Left ventricle myocardium superior (tissue), 1 donor: ENCODE results near the gene KIF25. TPM values are rescaled to one million over a fixed set of nuclear protein-coding genes. Genes with fewer than 3 reads are reported as not detected.
A peak's percentile ranks its signal among the peaks of the same experiment; 100 is the strongest.
"Not testable (repeated sequence)": the region's sequence is repeated elsewhere in the genome, so short reads cannot be mapped to it uniquely, and the experiment has no call there.

Source experiments
- ATAC-seq: fragments of 200-7000 bp; cut with Tn5 transposase; one replicate; pipeline ENCODE4 v1.9.1; 2020; ENCODE audit warnings: mild to moderate bottlenecking, moderate library complexity
- DNase-seq: peaks from one replicate; pipeline ENCODE4 v3.0.0-alpha.2; 2020
- intact Hi-C: fragments of 100-400 bp; cut with micrococcal nuclease; formaldehyde crosslinking; loops from one replicate; pipeline ENCODE4 v1.11.0; 2022
- total RNA-seq: library from RNA; stranded (reverse); fragmentation: NEBNext Ultra II Directional; extraction: Animal tissue kit (Norgen Biotek cat#: 25700); gene quantifications from one replicate; pipeline ENCODE4 v1.2.1, GENCODE V29; 2021
- donor health status: DM: no; HTN: yes; CAD: no; lungs with severe emphysema.

The KIF25 gene
- total RNA-seq, 1 donor from 2014 or later = not detected

GRCh38 chr6:167990016-167990945, 7.2 kb upstream of the KIF25 start:
- ATAC-seq (no peak), DNase-seq (no peak)
- intact Hi-C loops = no loop called here

DNA sequence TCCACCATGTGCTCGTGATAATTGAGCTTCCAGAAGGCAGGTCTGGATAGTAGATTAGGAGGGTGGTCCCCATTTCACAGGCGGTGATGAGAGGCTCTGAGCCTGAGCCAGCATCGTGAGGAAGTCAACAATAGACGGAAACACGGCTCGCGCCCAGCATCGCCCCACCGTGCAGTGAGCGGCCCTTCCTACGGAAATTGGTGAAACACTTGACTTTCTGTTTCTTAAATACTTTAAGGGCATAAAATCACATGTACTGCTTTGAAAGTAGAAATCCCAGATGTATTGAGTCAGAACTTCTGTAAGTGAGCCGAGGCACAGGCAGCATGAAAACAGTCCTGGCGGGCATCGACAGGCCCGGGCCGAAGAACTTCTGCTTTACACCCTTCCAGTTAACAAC, 4.3 kb upstream of the KIF25 start:
- DNase-seq (peak; percentile 63), ATAC-seq (peak; percentile 87)
- intact Hi-C loops = no loop called here

- intact Hi-C loops = no loop called here
- ATAC-seq = no peak
- DNase-seq = no peak
Measured at GRCh38 chr6:167993831-167994230, 3.6 kb upstream of the KIF25 start.

- ATAC-seq = no peak
- DNase-seq = no peak
- intact Hi-C loops = no loop called here
Measured at GRCh38 chr6:167995302-167995701, 2.2 kb upstream of the KIF25 start.

DNA sequence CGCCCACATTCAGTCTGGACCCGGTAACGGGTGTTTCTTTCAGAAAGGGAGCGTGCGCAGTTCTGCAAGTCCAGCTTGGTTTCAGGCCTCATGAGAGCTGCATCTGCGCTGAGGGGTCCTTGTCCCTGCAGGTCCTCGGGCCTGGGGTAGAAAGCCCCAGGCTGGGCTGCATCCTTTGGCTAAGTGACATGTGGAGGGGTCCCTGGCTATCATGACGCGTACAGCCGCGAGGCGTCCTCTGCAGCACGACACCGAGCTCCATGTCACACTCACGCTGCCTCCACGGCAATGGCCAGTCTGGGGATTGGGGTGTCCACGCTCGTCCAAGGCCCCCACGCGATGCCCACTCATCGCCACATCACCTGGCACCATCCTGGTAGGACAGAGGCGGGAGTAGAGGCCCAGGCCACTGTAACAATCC, 1.7 kb upstream of the KIF25 start:
- intact Hi-C loops = no loop called here
- DNase-seq = no peak

GRCh38 chr6:167996424-167997199, 859 bp upstream of the KIF25 start:
- ATAC-seq (no peak), DNase-seq (no peak)
- intact Hi-C loops = no loop called here

More for the DNA sequence above, 1.7 kb upstream of the KIF25 start:
- no peak for ATAC-seq

DNA sequence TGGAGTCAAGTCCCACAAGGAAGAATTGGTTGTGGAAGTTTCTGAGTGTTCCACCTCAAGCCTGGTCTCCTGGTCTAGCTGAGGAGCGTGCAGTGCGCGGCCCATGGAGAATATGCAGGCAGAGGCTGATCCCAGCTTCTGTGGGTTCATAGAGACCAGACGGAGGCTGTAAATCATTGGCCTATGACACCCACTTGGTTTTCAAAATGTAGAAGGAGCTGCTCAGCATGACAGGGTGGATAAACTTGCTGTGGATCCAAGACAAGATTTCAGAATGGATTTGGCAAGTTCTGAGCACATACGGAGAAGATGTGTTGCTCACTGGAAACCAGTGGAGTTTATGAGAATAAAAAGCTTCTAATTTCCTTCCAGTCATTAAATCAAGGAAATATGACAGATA, 744 bp downstream of the KIF25 start:
- ATAC-seq (no peak), DNase-seq (no peak)
- intact Hi-C loops = no loop called here

GRCh38 chr6:168000198-168001028, 2.9 kb downstream of the KIF25 start:
- intact Hi-C loops = no loop called here
- DNase-seq = no peak
- ATAC-seq = no peak

- DNase-seq = no peak
- intact Hi-C loops = no loop called here
- no peak for ATAC-seq
Measured at GRCh38 chr6:168001029-168001332, 3.5 kb downstream of the KIF25 start.

DNA sequence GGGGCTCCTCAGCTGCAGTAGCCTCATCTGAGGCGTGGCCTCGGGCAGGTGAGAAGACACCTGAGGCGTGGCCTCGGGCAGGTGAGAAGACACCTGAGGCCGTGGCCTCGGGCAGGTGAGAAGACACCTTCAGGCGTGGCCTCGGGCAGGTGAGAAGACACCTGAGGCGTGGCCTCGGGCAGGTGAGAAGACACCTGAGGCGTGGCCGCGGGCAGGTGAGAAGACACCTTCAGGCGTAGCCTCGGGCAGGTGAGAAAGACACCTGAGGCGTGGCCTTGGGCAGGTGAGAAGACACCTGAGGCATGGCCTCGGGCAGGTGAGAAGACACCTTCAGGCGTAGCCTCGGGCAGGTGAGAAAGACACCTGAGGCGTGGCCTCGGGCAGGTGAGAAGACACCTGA, 4.0 kb downstream of the KIF25 start:
- DNase-seq, intact Hi-C loops, ATAC-seq: not testable (repeated sequence)

DNA sequence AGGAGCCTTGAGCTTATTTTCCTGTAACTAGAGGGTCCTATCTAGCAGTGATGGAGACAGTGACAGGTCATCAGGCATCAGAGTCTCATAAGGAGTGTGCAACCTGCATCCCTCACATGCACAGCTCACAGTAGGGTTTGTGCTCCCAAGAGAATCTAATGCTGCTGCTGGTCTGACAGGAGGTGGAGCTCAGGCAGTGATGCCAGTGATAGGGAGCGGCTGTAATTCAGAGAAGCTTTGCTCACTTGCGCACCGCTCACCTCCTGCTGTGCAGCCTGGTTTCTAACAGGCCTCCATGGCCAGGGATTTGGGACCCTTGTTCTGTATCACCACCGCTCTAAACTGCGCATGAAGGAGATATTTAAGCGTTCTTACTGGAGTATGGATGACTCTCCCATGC, 5.3 kb downstream of the KIF25 start:
- ATAC-seq (no peak), DNase-seq (no peak)
- intact Hi-C loops = no loop called here

DNA sequence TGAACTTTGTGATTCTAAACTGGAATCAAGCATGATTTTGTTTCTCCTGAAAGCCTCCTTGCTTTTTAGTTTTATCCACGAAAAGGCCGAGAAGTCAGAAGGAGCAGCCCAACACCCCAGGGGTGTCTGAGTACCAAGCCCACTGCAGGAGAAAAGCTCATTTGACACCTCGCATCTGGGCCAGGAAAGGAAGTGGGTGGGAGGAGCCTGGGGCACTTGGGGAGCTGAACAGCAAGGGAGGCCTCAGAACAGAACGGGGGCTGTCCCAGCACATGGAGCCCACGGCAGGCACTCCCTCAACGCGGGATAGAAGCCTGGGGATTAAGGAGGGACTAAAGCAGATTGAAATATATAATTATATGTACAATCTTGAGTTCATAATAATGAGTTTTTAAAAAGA, 6.6 kb downstream of the KIF25 start:
- intact Hi-C loops = no loop called here
- ATAC-seq = no peak
- DNase-seq = no peak

DNA sequence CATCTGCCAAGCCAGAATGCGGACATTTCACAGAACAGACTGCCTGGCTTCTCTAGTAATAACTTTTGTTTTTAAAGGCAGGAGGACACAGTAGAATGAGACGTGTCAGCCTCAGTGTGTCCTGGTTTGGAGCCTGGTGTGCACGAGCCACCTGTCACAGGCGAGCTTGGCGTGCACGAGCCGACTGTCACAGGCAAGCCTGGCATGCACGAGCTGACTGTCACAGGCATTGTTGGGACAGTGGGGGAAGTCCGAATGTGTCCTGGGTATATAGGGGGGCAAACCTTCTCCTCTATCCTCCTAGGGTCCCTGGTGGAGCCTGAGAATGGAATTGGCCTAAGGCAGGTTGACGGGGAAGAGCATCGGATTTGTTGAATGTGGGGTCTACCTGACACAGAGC, 7.5 kb downstream of the KIF25 start:
- DNase-seq (no peak), ATAC-seq (no peak)
- intact Hi-C loops = no loop called here

DNA sequence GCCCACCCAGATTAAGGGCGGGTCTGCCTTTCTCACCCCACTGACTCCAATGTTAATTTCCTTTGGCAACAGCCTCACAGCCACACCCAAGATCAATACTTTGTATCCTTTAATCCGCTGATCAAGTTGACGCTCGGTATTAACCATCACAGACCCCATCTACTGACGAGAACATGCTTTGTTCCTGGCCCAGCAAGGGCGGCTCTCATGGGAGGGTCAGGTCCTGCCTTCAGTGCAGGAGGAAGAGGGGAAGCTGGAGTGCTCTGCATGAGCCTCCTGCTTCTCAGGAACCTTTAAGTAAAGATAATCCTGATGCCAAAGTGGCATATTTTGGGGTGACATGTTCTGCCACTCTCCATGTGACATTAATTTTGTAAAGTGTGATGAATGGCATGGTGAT, 8.3 kb downstream of the KIF25 start:
- no peak for ATAC-seq
- intact Hi-C loops = no loop called here

GRCh38 chr6:168007592-168008338, 10.3 kb downstream of the KIF25 start:
- DNase-seq (no peak), ATAC-seq (peak; percentile 26)
- intact Hi-C loops = no loop called here

More for the DNA sequence above, 8.3 kb downstream of the KIF25 start:
- DNase-seq = no peak

- no peak for DNase-seq
- ATAC-seq = no peak
- intact Hi-C loops = no loop called here
Measured at GRCh38 chr6:168009331-168009730, 11.9 kb downstream of the KIF25 start.

GRCh38 chr6:168011291-168011690, 13.8 kb downstream of the KIF25 start:
- ATAC-seq (no peak), DNase-seq (no peak)
- intact Hi-C loops = no loop called here

GRCh38 chr6:168012431-168013249, 15.2 kb downstream of the KIF25 start:
- intact Hi-C loops = no loop called here
- DNase-seq (no peak), ATAC-seq (no peak)
